ENCODE measurements around the gene EIF4A3. TPM values are rescaled to one million over a fixed set of nuclear protein-coding genes. Genes with fewer than 3 reads are reported as not detected.

Gene EIF4A3
- total and polyA plus RNA-seq, 10 of the 15 experiments (the other 5 are each of a cell fraction or from before 2014, with no cell fraction given) = 53.3 to 225 (median 103) TPM

DNA sequence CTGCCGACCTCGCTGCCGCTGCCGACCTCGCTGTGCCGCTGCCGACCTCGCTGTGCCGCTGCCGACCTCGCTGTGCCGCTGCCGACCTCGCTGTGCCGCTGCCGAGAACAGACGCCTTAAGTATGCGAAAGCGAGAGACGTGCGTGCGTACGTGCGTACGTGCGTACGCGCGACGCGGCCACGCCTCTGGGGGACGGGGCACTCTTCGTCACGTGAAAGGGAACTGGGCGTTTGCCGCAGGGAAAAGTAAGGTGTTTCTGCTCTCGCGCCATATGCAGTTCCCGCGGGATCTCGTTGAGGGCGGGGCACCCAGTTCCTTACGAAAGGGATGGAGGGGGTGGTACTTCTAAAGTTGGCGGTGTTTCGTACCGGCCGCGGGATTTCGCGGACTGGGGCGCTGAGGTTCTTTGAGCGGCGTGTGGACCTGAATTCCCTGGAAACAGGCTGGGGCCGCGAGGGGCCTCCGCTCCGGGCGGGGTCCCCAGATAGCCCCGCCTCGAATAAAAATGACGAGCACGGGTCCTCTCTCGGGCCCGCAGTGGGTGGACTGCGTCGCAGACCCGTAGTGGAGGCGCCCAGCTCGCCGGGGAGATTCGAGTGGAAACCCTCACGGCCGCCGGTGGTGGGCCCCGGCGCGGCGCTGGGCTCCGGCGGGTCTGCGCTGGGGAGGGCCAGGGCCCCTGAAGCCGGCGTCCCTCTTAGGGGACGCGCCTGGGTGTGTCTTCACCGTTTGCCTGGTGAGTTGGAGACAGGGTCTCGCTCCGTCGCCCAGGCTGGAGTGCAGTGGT lies at the start of gene EIF4A3 (continued):
- no peak for TF ChIP-seq E2F8 (IDR thresholded peaks at IDR 0.05; ENCODE audit: low read depth, partially characterized antibody)
- TF ChIP-seq, protein P1, sequence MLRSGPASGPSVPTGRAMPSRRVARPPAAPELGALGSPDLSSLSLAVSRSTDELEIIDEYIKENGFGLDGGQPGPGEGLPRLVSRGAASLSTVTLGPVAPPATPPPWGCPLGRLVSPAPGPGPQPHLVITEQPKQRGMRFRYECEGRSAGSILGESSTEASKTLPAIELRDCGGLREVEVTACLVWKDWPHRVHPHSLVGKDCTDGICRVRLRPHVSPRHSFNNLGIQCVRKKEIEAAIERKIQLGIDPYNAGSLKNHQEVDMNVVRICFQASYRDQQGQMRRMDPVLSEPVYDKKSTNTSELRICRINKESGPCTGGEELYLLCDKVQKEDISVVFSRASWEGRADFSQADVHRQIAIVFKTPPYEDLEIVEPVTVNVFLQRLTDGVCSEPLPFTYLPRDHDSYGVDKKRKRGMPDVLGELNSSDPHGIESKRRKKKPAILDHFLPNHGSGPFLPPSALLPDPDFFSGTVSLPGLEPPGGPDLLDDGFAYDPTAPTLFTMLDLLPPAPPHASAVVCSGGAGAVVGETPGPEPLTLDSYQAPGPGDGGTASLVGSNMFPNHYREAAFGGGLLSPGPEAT (IDR thresholded peaks at IDR 0.05; ENCODE audit: low read depth) = peak; percentile 15; the same call in 1 of the 2 replicates
- TF ChIP-seq, protein P2, sequence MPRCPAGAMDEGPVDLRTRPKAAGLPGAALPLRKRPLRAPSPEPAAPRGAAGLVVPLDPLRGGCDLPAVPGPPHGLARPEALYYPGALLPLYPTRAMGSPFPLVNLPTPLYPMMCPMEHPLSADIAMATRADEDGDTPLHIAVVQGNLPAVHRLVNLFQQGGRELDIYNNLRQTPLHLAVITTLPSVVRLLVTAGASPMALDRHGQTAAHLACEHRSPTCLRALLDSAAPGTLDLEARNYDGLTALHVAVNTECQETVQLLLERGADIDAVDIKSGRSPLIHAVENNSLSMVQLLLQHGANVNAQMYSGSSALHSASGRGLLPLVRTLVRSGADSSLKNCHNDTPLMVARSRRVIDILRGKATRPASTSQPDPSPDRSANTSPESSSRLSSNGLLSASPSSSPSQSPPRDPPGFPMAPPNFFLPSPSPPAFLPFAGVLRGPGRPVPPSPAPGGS (IDR thresholded peaks at IDR 0.05; ENCODE audit: borderline replicate concordance, insufficient read depth, low read depth, low read length, poor library complexity, severe bottlenecking) = no peak
- TF ChIP-seq NR2F1 (conservative IDR thresholded peaks at IDR 0.05) = no peak
- peak; percentile 80 for TF ChIP-seq PKNOX1 (IDR thresholded peaks at IDR 0.05)
- peak; percentile 58; the same call in 1 of the 2 replicates for TF ChIP-seq PML (IDR thresholded peaks at IDR 0.05; ENCODE audit: low read length)
- TF ChIP-seq, protein P3, sequence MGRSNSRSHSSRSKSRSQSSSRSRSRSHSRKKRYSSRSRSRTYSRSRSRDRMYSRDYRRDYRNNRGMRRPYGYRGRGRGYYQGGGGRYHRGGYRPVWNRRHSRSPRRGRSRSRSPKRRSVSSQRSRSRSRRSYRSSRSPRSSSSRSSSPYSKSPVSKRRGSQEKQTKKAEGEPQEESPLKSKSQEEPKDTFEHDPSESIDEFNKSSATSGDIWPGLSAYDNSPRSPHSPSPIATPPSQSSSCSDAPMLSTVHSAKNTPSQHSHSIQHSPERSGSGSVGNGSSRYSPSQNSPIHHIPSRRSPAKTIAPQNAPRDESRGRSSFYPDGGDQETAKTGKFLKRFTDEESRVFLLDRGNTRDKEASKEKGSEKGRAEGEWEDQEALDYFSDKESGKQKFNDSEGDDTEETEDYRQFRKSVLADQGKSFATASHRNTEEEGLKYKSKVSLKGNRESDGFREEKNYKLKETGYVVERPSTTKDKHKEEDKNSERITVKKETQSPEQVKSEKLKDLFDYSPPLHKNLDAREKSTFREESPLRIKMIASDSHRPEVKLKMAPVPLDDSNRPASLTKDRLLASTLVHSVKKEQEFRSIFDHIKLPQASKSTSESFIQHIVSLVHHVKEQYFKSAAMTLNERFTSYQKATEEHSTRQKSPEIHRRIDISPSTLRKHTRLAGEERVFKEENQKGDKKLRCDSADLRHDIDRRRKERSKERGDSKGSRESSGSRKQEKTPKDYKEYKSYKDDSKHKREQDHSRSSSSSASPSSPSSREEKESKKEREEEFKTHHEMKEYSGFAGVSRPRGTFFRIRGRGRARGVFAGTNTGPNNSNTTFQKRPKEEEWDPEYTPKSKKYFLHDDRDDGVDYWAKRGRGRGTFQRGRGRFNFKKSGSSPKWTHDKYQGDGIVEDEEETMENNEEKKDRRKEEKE (IDR thresholded peaks at IDR 0.05) = no peak
- TF ChIP-seq POLR2AphosphoS2 (IDR thresholded peaks at IDR 0.05; ENCODE audit: low read depth, low read length) = peak; percentile 86
- no peak for TF ChIP-seq ATF3 (IDR thresholded peaks at IDR 0.05; ENCODE audit: borderline replicate concordance, extremely low read depth, low read depth, low read length)
- TF ChIP-seq MTA2 (IDR thresholded peaks at IDR 0.05; ENCODE audit: low read depth) = no peak
- no peak for TF ChIP-seq ZZZ3 (IDR thresholded peaks at IDR 0.05; ENCODE audit: control insufficient read depth, insufficient read length, low read depth)
- no peak for TF ChIP-seq KAT2A (conservative IDR thresholded peaks at IDR 0.05; ENCODE audit: control insufficient read depth, low read depth, low read length)
- no peak for TF ChIP-seq RELA (IDR thresholded peaks at IDR 0.05; ENCODE audit: borderline replicate concordance, partially characterized antibody)
- TF ChIP-seq HSF1 (IDR thresholded peaks at IDR 0.05; ENCODE audit: low read depth, low read length) = no peak
